Amygdala (tissue), 56 donors: ENCODE measurements around the gene TMCC1.
A peak's percentile ranks its signal among the peaks of the same experiment; 100 is the strongest.
"Not testable (repeated sequence)": the region's sequence is repeated elsewhere in the genome, so short reads cannot be mapped to it uniquely, and the experiment has no call there.

Experiments used
- DNase-seq, 56 donors: peaks; one replicate each; lab custom pipeline; 2025; lab: John Stamatoyannopoulos, UW

TMCC1 gene

GRCh38 chr3:129738172-129738571 is 155.3 kb downstream of the TMCC1 start:
- no peak for DNase-seq

DNA sequence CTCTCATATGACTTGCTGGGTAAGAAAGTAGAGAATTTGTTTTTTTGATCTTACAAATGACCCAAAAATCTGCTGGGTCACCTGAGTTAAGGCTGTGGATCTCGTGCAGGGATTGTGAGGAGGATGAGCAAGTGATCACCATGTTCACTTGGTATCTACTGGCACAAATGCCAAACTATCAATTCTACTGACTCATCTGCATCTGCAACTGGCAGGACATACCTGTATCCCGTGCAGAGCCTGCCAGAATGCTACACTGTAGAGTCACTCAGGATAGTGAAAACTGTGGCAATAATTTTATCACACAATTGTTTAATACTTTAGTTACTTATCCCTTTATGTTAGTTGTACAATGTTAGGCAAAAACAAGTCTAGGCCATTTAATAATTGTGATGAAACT is 157.4 kb downstream of the TMCC1 start:
- no peak for DNase-seq

DNA sequence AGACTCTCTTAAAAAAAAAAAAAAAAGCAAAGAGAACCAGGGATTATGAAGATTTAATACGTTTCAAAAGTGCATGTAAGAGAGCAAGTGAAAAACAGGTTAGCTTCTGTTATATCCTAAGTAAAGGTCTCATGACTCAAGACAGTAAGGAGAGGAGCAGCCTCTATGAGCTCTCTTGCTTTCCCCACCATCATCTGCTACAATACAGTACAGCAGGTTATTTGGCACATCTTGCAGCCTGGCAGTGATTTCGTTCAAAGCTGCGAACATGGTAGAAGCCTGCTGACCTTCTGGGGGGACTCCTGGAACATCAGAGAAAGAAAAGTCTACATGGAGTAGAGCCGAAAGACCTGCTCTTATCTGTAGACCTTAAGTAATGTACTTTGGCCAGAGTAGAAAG is 157.9 kb downstream of the TMCC1 start:
- DNase-seq: no peak

GRCh38 chr3:129734449-129734848 is 159.1 kb downstream of the TMCC1 start:
- DNase-seq: no peak

- no peak for DNase-seq
These were observed 161.2 kb downstream of the TMCC1 start for GRCh38 chr3:129732200-129732876.

GRCh38 chr3:129727707-129728106 is 165.8 kb downstream of the TMCC1 start:
- DNase-seq: peak in 1 of 56 donors; percentile 4

GRCh38 chr3:129723558-129724324 is 169.8 kb downstream of the TMCC1 start:
- DNase-seq: peak in 7 of 56 donors; percentile 4 to 41 (median 7)

GRCh38 chr3:129722527-129722926 is 171.0 kb downstream of the TMCC1 start:
- DNase-seq: no peak

- no peak for DNase-seq
These were observed 175.3 kb downstream of the TMCC1 start for GRCh38 chr3:129718201-129718600.

DNA sequence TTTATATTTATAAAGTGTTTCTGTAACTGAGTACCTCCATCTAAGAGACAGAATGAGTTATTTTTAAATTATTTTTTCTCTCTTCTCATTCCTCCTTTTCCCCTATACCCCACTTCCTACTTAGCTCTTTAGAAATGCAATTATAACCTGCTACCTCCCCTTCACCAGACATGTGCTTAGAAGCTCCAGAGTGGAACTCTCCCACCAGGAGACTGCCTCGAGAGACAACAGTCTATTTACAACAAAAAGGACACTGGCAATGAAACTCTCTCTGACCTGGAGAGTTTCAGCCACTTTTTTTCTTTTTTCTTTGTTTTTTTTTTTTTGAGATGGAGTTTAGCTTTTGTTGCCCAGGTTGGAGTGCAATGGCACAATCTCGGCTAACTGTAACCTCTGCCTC is 177.7 kb downstream of the TMCC1 start:
- DNase-seq: no peak

DNA sequence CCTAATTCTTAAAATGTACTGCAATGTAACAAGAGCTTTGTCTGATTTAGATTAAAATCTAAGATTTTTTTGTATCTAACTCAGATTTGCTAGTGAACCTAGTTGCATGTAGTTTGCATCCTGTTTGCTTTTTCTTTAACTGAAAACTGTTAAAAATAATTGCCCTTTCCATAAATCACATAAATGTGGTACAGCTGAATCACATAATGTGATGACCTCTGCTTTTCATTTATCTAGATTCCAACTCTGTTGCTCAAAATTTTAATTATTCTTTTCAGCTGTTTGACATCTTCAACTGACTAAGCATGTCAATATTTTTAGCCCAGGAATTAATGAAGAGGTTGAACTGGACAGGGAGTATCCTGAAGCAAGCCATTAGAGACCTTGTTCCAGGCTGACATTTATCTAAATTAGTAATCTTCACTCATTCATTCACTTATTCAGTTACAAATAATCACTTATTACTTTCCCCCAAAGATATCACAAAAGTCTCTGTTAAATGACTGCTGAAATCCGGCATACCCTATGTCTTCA is 185.1 kb downstream of the TMCC1 start:
- DNase-seq: no peak

- no peak for DNase-seq
These were observed 188.2 kb downstream of the TMCC1 start for GRCh38 chr3:129705274-129705673.

- DNase-seq: no peak
These were observed 189.6 kb downstream of the TMCC1 start for GRCh38 chr3:129703913-129704312.

DNA sequence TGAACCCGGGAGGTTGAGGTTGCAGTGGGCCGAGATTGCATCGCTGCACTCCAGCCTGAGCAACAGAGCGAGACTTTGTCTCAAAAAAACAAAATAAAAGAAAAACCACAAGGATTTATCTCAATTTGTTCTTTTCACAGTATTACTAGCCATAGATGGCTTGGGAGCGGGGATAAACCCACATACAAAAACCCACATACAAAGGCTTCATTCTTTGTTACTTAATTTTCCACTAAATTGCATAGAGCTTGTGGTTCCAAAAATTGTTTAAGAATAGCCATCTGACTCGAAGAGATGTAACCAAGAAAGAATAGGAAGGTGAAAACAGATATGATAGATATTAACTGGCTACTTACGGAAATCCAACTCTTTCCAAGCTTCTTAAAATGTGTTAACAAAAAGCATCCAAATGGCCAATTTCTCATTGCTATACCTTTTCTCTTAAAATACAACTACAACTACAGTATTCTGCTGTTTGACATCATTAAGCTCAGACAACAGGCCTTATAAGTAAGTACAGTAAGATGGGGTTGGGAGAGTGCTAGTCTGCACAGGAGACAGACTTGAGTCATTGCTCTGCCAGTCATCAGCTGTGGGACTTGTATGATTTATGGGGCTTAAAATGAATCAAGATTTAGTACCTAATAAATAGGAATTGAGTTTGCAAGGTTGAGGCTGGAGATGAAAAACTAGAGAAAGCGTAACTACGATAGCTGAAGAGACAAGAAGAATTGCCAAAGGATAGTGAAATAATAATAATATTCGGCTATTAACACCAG is 190.4 kb downstream of the TMCC1 start:
- no peak for DNase-seq

DNA sequence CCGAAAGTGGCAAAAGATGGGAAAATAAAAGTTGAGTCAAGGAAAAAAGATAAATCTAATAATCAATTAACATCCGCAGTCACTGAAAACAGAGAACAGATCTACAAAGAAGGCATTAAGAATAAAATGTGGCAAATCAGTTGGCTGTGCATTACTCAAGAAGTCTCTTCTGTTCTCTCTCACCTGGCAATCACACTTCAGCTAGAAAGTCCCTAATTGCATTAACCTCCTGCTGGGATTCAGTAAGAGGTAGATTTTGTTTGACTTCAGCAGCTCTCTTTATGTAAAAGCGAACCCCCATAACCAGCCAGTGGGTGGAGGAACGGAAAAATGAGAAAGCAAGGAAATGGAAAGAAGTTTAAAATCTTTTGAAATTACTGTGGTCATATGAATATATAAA is 192.3 kb downstream of the TMCC1 start:
- DNase-seq: no peak

DNA sequence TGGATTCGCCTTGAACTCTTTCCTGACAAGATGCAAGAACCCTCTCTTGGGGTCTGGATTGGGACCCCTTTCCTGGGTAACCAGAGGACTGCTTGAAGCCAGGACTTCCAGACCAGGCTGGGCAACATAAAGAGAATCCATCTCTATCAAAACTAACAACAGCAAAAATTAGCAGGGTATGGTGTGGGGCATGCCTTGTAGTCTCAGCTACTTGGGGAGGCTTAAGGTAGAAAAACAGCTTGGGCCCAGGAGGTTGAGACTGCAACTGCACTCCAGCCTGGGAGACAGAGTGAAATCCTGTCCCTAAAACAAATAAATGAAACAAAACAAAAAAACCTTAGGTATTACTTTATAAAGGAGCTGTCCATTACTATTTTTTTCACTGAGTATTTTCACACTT is 193.9 kb downstream of the TMCC1 start:
- DNase-seq: no peak

- no peak for DNase-seq
These were observed 194.3 kb downstream of the TMCC1 start for GRCh38 chr3:129699199-129699598.

GRCh38 chr3:129697229-129697969 is 196.1 kb downstream of the TMCC1 start:
- DNase-seq: no peak

DNA sequence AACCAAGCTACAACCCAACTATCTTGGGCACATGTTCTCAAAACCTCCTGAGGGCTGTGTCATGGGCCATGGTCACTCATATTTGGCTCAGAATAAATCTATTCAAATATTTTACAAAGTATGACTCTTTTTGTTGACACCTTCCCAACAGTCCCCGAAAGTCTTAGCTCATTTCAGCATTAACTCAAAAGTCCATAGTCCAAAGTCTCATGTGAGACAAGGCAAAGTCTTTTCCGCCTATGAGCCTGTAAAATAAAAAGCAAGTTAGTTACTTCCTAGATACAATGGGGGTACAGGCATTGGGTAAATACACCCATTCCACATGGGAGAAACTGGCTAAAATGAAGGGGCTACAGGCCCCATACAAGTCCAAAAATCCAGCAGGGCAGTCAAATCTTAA is 197.1 kb downstream of the TMCC1 start:
- DNase-seq: not testable (repeated sequence)

- no peak for DNase-seq
These were observed 198.3 kb downstream of the TMCC1 start for GRCh38 chr3:129695230-129695629.
